AG04450 (cell line): ENCODE data around the gene SLC5A12. TPM values are rescaled to one million over a fixed set of nuclear protein-coding genes. Genes with fewer than 3 reads are reported as not detected.

Source experiments
- CTCF ChIA-PET: fragments of 300-600, 350-600 bp; formaldehyde crosslinking; extraction: SDS; loops from one replicate; lab custom pipeline; 2022; ENCODE audit warnings: antibody characterized with exemption, inconsistent platforms; lab: Charles Lee
- POLR2A ChIA-PET: fragments of 350-600 bp; formaldehyde crosslinking; extraction: SDS; loops from one replicate; lab custom pipeline; 2021; ENCODE audit warnings: antibody characterized with exemption, inconsistent platforms; lab: Yijun Ruan, JAX
- DNase-seq: peaks from one replicate; pipeline ENCODE4 v3.0.0-alpha.2; 2011; ENCODE audit warnings: low read depth, low spot score
- H3K27ac ChIP-seq: one replicate; pipeline ENCODE4 v1.5.1; 2012; ENCODE audit warnings: low read depth, low read length, control low read depth
- H3K27me3 ChIP-seq: one replicate; pipeline ENCODE4 v1.6.0; 2012; ENCODE audit warnings: low read length; ENCODE audit not compliant: control insufficient read depth, insufficient read depth
- H3K4me3 ChIP-seq: 2 replicates; pipeline ENCODE4 v1.5.1; 2011; ENCODE audit warnings: mild to moderate bottlenecking, low read depth, low read length, control low read depth
- H3K9me3 ChIP-seq: 2 replicates; pipeline ENCODE4 v1.5.1; 2012; ENCODE audit warnings: low read length; ENCODE audit not compliant: control insufficient read depth, insufficient read depth
- polyA plus RNA-seq: library from polyadenylated mRNA; depleted of rRNA; stranded (reverse); fragments of >200 nt; gene quantifications from 2 replicates; pipeline ENCODE4 v1.2.3, GENCODE V29; 2011
- TF ChIP-seq, protein P1 (sequence below): IDR thresholded peaks from 2 replicates; pipeline ENCODE4 v1.5.1; 2011; ENCODE audit warnings: low read depth, low read length, control low read depth, inconsistent platforms

Gene SLC5A12
- polyA plus RNA-seq, 1 experiment, result not detected

DNA sequence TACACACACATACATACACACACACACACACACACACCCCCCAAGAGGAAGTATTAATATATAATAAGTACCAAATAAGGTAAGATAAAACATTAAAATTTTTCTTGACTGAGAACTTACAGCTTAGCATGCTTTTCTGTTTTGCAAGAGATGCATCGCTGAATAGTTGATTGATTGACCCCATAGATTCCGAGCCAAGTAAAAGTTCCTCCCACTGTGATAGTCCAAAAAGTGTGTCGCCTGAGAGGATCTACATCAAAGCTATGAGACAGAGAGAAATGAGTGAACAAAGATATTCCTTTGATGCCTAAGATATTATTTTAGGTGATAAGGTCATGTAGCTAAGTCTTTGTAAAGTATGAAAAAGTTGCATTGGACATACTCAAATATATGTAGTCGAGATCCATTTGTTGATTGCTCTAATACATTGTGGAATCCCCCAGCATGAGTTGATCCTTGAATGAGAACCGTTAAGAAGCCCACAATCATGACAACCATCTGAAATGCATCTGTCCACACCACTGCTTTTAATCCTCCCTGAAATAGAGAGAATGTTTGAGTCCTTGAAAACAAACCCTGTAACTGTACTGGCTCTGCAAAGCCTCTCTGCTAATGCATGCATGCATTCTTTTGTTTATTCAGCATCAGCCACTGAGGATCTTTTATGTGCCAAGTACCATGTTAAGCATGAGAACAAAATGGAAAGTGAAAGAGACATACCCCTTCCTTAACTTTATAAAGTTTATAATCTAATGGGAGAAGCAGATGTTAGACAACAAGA lies 18.3 kb downstream of the SLC5A12 start:
- no peaks in the 10 kb centered on the region for H3K9me3 ChIP-seq
- POLR2A ChIA-PET, result no interaction called here
- no peak for DNase-seq
- no peak overlapping the region for H3K4me3 ChIP-seq
- H3K27ac ChIP-seq, result no peak overlapping the region
- no peaks in the 10 kb centered on the region for H3K27me3 ChIP-seq
- CTCF ChIA-PET, result no interaction called here
- TF ChIP-seq, protein P1, sequence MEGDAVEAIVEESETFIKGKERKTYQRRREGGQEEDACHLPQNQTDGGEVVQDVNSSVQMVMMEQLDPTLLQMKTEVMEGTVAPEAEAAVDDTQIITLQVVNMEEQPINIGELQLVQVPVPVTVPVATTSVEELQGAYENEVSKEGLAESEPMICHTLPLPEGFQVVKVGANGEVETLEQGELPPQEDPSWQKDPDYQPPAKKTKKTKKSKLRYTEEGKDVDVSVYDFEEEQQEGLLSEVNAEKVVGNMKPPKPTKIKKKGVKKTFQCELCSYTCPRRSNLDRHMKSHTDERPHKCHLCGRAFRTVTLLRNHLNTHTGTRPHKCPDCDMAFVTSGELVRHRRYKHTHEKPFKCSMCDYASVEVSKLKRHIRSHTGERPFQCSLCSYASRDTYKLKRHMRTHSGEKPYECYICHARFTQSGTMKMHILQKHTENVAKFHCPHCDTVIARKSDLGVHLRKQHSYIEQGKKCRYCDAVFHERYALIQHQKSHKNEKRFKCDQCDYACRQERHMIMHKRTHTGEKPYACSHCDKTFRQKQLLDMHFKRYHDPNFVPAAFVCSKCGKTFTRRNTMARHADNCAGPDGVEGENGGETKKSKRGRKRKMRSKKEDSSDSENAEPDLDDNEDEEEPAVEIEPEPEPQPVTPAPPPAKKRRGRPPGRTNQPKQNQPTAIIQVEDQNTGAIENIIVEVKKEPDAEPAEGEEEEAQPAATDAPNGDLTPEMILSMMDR, result no peak

- CTCF ChIA-PET, result interaction anchor here (1.3 kb wide), 1 partner anchor 9 kb away, joined by 3 read pairs; no protein-coding TSS in a partner anchor
- no peak for DNase-seq
- POLR2A ChIA-PET, result no interaction called here
Observed at GRCh38 chr11:26702406-26702805, 19.5 kb downstream of the SLC5A12 start.

GRCh38 chr11:26700574-26701235 lies 21.2 kb downstream of the SLC5A12 start:
- H3K4me3 ChIP-seq, result no peak overlapping the region
- POLR2A ChIA-PET, result no interaction called here
- no peak overlapping the region for H3K27ac ChIP-seq
- no peaks in the 10 kb centered on the region for H3K9me3 ChIP-seq
- no peaks in the 10 kb centered on the region for H3K27me3 ChIP-seq
- CTCF ChIA-PET, result interaction anchor here (1.1 kb wide), 1 partner anchor 458 kb away, joined by 3 read pairs; no protein-coding TSS in a partner anchor
- DNase-seq, result no peak
- TF ChIP-seq, protein P1, result no peak

More at GRCh38 chr11:26702406-26702805, 19.5 kb downstream of the SLC5A12 start:
- no peaks in the 10 kb centered on the region for H3K27me3 ChIP-seq
- TF ChIP-seq, protein P1, result no peak
- no peaks in the 10 kb centered on the region for H3K9me3 ChIP-seq
- no peak overlapping the region for H3K27ac ChIP-seq
- no peak overlapping the region for H3K4me3 ChIP-seq

DNA sequence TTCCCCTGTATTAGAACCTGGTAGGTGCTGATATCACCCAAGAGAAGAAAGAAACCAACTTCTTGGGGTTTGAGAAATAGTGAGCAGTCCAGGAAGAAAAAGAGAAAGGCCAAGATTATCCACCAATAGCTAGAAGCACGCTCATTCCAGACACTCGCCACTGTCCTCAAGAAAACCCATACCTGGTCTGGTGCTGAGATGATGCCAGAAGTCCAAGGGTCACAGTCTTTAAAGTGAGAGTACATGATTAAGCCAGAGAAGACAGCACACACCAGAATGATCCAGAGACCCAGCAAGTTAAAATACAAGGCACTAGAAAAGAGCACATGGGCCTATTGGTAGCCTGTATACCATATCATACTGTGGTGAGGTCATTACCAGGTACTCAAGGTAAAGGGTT lies 23.6 kb downstream of the SLC5A12 start:
- CTCF ChIA-PET, result no interaction called here
- Histone ChIP-seq H3K4me3 (no peak overlapping the region), H3K9me3 (no peaks in the 10 kb centered on the region), H3K27me3 (no peaks in the 10 kb centered on the region), H3K27ac (no peak overlapping the region)
- TF ChIP-seq, protein P1, result no peak
- POLR2A ChIA-PET, result no interaction called here
- no peak for DNase-seq

DNA sequence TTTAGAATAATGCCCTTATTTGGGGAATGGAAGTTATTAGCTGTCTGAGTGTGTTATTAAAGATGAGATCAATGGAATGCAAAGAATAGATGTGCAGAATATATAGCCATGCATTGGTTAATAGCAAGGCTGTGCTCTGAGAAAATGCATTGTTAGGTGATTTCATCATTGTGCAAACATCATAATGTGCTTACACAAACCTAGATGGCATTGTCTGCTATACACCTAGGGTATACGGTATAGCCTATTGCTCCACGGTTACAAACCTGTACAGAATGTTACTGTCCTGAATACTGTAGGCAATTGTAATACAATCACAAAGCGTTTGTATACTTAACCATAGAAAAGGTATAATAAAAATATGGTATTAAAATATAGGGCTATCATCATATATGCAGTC lies 25.5 kb downstream of the SLC5A12 start:
- CTCF ChIA-PET, result no interaction called here
- POLR2A ChIA-PET, result no interaction called here
- TF ChIP-seq, protein P1, result no peak
- Histone ChIP-seq H3K27me3 (no peaks in the 10 kb centered on the region), H3K27ac (no peak overlapping the region), H3K4me3 (no peak overlapping the region), H3K9me3 (no peaks in the 10 kb centered on the region)
- DNase-seq, result no peak
